HCT116 (cell line): ENCODE measurements around the gene SKI. TPM values are rescaled to one million over a fixed set of nuclear protein-coding genes. Genes with fewer than 3 reads are reported as not detected.

Source experiments
- ATAC-seq: fragments of 200-7000 bp; cut with Tn5 transposase; 2 replicates; pipeline ENCODE4 v1.9.1; 2020; ENCODE audit warnings: mild to moderate bottlenecking, moderate library complexity
- BruUV-seq: library from RNA; stranded (reverse); fragments of 400-500 nt; replicated peaks from 2 replicates; lab custom pipeline; 2021; lab: Mats Ljungman, UMichigan
- CTCF ChIA-PET: fragments of 300-600 bp; sonication (Branson Sonifier 250); formaldehyde crosslinking; loops from one replicate; lab custom pipeline; 2021; ENCODE audit warnings: antibody characterized with exemption; lab: Charles Lee
- POLR2A ChIA-PET: fragments of 300-600, 350-600 bp; sonication (Branson Sonifier 250); formaldehyde crosslinking; loops from one replicate; lab custom pipeline; 2021; ENCODE audit warnings: antibody characterized with exemption; lab: Charles Lee
- RAD21 ChIA-PET, 2 experiments: fragments of 300-600 bp; sonication (Branson Sonifier 250); formaldehyde crosslinking; loops; one replicate each; lab custom pipeline; 2023; ENCODE audit warnings: low total read pairs in 2 of 2; ENCODE audit not compliant: uncharacterized antibody in 2 of 2, unreplicated experiment in 2 of 2, low non-redundant PET in 1 of 2; lab: Charles Lee
- DNase-seq: peaks from one replicate; pipeline ENCODE4 v3.0.0-alpha.2; 2010; ENCODE audit warnings: low read depth, low spot score
- H2AFZ ChIP-seq: fragments of 200-600 bp; shearing (Covaris generic), sonication (generic); 2 replicates; pipeline ENCODE4 v1.6.1; 2017; ENCODE audit warnings: low read depth, mixed run types, mixed read lengths, antibody characterized with exemption, low read length; ENCODE audit not compliant: poor library complexity, severe bottlenecking
- H3K27ac ChIP-seq: 2 replicates; pipeline ENCODE4 v1.5.1; 2012; ENCODE audit warnings: low read depth, low read length
- H3K27me3 ChIP-seq: fragments of 200-600 bp; sonication (generic); 2 replicates; pipeline ENCODE4 v1.6.1; 2016; ENCODE audit warnings: mixed run types, low read length, mixed read lengths; ENCODE audit not compliant: insufficient read depth
- H3K36me3 ChIP-seq, 2 experiments: fragments of 200-500 bp in 1 of 2; fragments of 200-600 bp in 1 of 2; sonication (Bioruptor generic) in 1 of 2; sonication (generic) in 1 of 2; 2 replicates each; pipeline versions ENCODE4 v1.5.1 to v1.6.1; 2014 to 2016; ENCODE audit warnings: low read length in 2 of 2, inconsistent platforms in 1 of 2, mixed read lengths in 1 of 2, mixed run types in 1 of 2; ENCODE audit not compliant: insufficient read depth in 2 of 2, control insufficient read depth in 1 of 2
- H3K4me1 ChIP-seq, 2 experiments: fragments of 200-600 bp in 1 of 2; sonication (generic) in 1 of 2; 2 replicates each; pipeline versions ENCODE4 v1.5.1 to v1.6.1; 2012 to 2017; ENCODE audit warnings: low read length in 2 of 2, inconsistent platforms in 1 of 2, mild to moderate bottlenecking in 1 of 2, mixed read lengths in 1 of 2, mixed run types in 1 of 2, moderate library complexity in 1 of 2; ENCODE audit not compliant: insufficient read depth in 2 of 2, control insufficient read depth in 1 of 2
- H3K4me2 ChIP-seq: fragments of 200-600 bp; sonication (generic); 2 replicates; pipeline ENCODE4 v1.6.1; 2017; ENCODE audit warnings: mixed run types, low read length, mixed read lengths
- H3K4me3 ChIP-seq, 2 experiments: fragments of 200-600 bp in 1 of 2; sonication (generic) in 1 of 2; replicated peaks in 1 of 2; 2 replicates each; pipeline ENCODE4 v1.5.1; 2011 to 2016; ENCODE audit warnings: low read length in 2 of 2, control low read depth in 1 of 2, low read depth in 1 of 2, mild to moderate bottlenecking in 1 of 2, mixed read lengths in 1 of 2, mixed run types in 1 of 2
- H3K79me2 ChIP-seq: fragments of 200-600 bp; sonication (generic); 2 replicates; pipeline ENCODE4 v1.6.1; 2017; ENCODE audit warnings: mild to moderate bottlenecking, mixed run types, low read length, moderate library complexity, mixed read lengths; ENCODE audit not compliant: insufficient read depth
- H3K9ac ChIP-seq: fragments of 200-600 bp; sonication (generic); 2 replicates; pipeline ENCODE4 v1.6.1; 2016; ENCODE audit warnings: low read length, mixed read lengths
- H3K9me2 ChIP-seq: fragments of 200-600 bp; sonication (generic), shearing (Covaris generic); 2 replicates; pipeline ENCODE4 v1.6.1; 2017; ENCODE audit warnings: mixed run types, mild to moderate bottlenecking, moderate library complexity; ENCODE audit not compliant: insufficient read depth
- H3K9me3 ChIP-seq, 2 experiments: fragments of 200-500 bp in 1 of 2; fragments of 200-600 bp in 1 of 2; sonication (Bioruptor generic) in 1 of 2; sonication (generic) in 1 of 2; 2 replicates each; pipeline ENCODE4 v1.6.1; 2014 to 2017; ENCODE audit warnings: low read length in 2 of 2, mixed read lengths in 2 of 2, inconsistent platforms in 1 of 2, low read depth in 1 of 2, mild to moderate bottlenecking in 1 of 2, mixed run types in 1 of 2, moderate library complexity in 1 of 2; ENCODE audit not compliant: control insufficient read depth in 1 of 2, insufficient read depth in 1 of 2
- H4K20me1 ChIP-seq: fragments of 200-600 bp; sonication (generic), shearing (Covaris generic); 2 replicates; pipeline ENCODE4 v1.6.1; 2017; ENCODE audit warnings: mixed run types, mild to moderate bottlenecking, moderate library complexity; ENCODE audit not compliant: insufficient read depth
- ATF3 ChIP-seq: IDR thresholded peaks from 2 replicates; pipeline ENCODE4 v1.6.1; 2012
- CEBPB ChIP-seq: IDR thresholded peaks from 2 replicates; pipeline ENCODE4 v1.6.1; 2012; ENCODE audit warnings: low read depth
- EGR1 ChIP-seq: IDR thresholded peaks from 2 replicates; pipeline ENCODE4 v1.6.1; 2012; ENCODE audit warnings: low read depth
- EZH2phosphoT487 ChIP-seq: fragments of 200-600 bp; IDR thresholded peaks from 2 replicates; pipeline ENCODE4 v1.6.1; 2018; ENCODE audit warnings: antibody characterized with exemption, borderline replicate concordance
- FOSL1 ChIP-seq: IDR thresholded peaks from 2 replicates; pipeline ENCODE4 v1.6.1; 2012; ENCODE audit warnings: low read depth
- JUND ChIP-seq: IDR thresholded peaks from 2 replicates; pipeline ENCODE4 v1.6.1; 2012
- POLR2A ChIP-seq: IDR thresholded peaks from 2 replicates; pipeline ENCODE4 v1.7.0; 2011; ENCODE audit warnings: borderline replicate concordance; ENCODE audit not compliant: insufficient read depth, insufficient read length; ENCODE audit errors: extremely low read depth
- RAD21 ChIP-seq: IDR thresholded peaks from 2 replicates; pipeline ENCODE4 v1.6.1; 2012; ENCODE audit warnings: low read depth, mild to moderate bottlenecking
- SIN3A ChIP-seq: IDR thresholded peaks from 2 replicates; pipeline ENCODE4 v1.6.1; 2012; ENCODE audit warnings: low read depth
- SP1 ChIP-seq: IDR thresholded peaks from 2 replicates; pipeline ENCODE4 v1.6.1; 2012; ENCODE audit warnings: low read depth
- SRF ChIP-seq: IDR thresholded peaks from 2 replicates; pipeline ENCODE4 v1.6.1; 2012; ENCODE audit warnings: low read depth
- TCF7L2 ChIP-seq: IDR thresholded peaks from 2 replicates; pipeline ENCODE4 v1.7.0; 2011; ENCODE audit warnings: borderline replicate concordance, inconsistent platforms; ENCODE audit not compliant: insufficient read depth, insufficient read length; ENCODE audit errors: extremely low read depth
- YY1 ChIP-seq: IDR thresholded peaks from 2 replicates; pipeline ENCODE4 v1.6.1; 2011; ENCODE audit warnings: low read length, low read depth, moderate library complexity, mild to moderate bottlenecking; ENCODE audit not compliant: insufficient replicate concordance; ENCODE audit errors: extremely low read depth
- ZFX ChIP-seq: fragments of 450-650 bp; IDR thresholded peaks from 2 replicates; pipeline ENCODE4 v1.6.1; 2017
- ZNF274 ChIP-seq: fragments of 200-500 bp; sonication (Bioruptor generic); IDR thresholded peaks from 2 replicates; pipeline ENCODE4 v1.6.1; 2014; ENCODE audit warnings: mild to moderate bottlenecking, low read depth, low read length, inconsistent platforms
- intact Hi-C: fragments of 100-400 bp; cut with micrococcal nuclease; formaldehyde crosslinking; loops from 2 replicates; pipeline ENCODE4 v1.10.0; 2022
- total RNA-seq: library from RNA; stranded (reverse); gene quantifications from one replicate; pipeline ENCODE4 v1.2.1, GENCODE V29; 2021; ENCODE audit not compliant: unreplicated experiment

SKI gene
- total RNA-seq, 1 experiment from 2014 or later: 56.2 TPM

GRCh38 chr1:2178875-2179274, 49.2 kb upstream of the SKI start (continued):
- TF ChIP-seq EZH2phosphoT487 (no peak), EGR1 (no peak), SRF (no peak), POLR2A (no peak), YY1 (no peak), CEBPB (no peak)

DNA sequence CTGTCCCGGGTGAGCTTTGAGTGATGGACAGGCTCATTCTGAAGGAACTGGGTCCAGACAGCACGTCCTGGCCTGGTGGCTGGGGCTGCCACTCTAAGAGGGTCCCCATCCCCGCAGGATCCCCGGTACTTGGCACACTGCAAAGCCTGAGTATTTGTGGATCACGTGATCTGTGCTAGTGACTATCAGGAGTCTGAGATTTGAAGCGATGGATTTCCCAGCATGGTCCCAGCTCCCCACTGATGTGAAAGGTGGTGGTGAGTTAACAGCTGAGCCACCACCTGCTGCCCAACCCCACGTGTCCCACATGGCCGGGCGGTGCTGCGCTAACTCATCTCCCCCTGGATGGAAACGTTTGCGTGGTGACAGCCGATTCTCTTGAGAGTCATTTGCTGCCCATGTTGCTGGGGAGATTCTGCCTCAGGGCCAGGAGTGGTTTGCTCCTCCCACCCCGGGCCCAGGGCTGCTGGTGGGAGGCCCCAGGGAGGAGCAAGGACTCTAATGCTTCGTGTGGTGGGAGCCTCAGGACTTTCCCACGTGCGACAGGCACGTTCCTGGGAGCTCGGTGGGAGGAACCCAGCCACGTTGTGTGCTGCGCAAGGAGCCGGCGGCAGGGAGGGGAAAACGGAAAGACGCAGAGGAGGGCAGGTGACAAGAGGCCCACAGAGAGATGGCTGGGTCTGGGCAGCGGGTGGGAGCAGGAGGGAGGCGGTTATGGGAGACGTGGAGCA, 48.7 kb upstream of the SKI start:
- DNase-seq: no peak
- ChIA-PET CTCF (no interaction called here), RAD21 (no interaction called here), POLR2A (no interaction called here)
- no peak for ATAC-seq
- no peaks in the 10 kb centered on the region for H3K79me2 ChIP-seq
- H3K27ac ChIP-seq: no peak overlapping the region; the same call in 1 of the 2 replicates
- H4K20me1 ChIP-seq: no peaks in the 10 kb centered on the region
- no peaks in the 10 kb centered on the region for H3K27me3 ChIP-seq
- H3K9ac ChIP-seq: no peak overlapping the region
- BruUV-seq: no TSS peak
- intact Hi-C loops: no loop called here
- H3K4me1 ChIP-seq: peaks cover 0 to 2% of the 10 kb centered on the region in 2 experiments; a peak in 1 of 4 replicates
- H3K4me2 ChIP-seq: no peak overlapping the region
- H2AFZ ChIP-seq: no peak overlapping the region
- H3K4me3 ChIP-seq: no peak overlapping the region
- no peaks in the 10 kb centered on the region for H3K9me2 ChIP-seq
- H3K9me3 ChIP-seq: no peaks in the 10 kb centered on the region
- TF ChIP-seq FOSL1 (no peak), RAD21 (no peak), ZNF274 (no peak), SIN3A (no peak), JUND (no peak), ATF3 (no peak), EGR1 (no peak), SRF (no peak), TCF7L2 (no peak), SP1 (no peak), ZFX (no peak)
- TF ChIP-seq, all 23 proteins: peak for 0
- peaks cover 0 to 5% of the 10 kb centered on the region in 2 experiments; a peak in 1 of 4 replicates for H3K36me3 ChIP-seq
